Keratinocyte (primary cell): Measurements from ENCODE around the gene SNIP1. TPM values are rescaled to one million over a fixed set of nuclear protein-coding genes. Genes with fewer than 3 reads are reported as not detected.

Experiments
- DNase-seq: peaks from one replicate; pipeline ENCODE4 v3.0.0-alpha.2; 2011; ENCODE audit warnings: low read depth, missing footprints, low spot score
- FAIRE-seq: peaks from 2 replicates; lab custom pipeline; 2011; peaks lifted over from hg19 to GRCh38; lab: Jason Lieb, UNC
- H2AFZ ChIP-seq: 2 replicates; pipeline ENCODE4 v1.6.0; 2012; ENCODE audit warnings: low read length, control low read depth, inconsistent platforms; ENCODE audit not compliant: control insufficient read depth
- H3K27ac ChIP-seq: 2 replicates; pipeline ENCODE4 v1.5.1; 2011; ENCODE audit warnings: low read length; ENCODE audit not compliant: control insufficient read depth, insufficient read depth
- H3K27me3 ChIP-seq: 3 replicates; pipeline ENCODE4 v1.6.0; 2011; ENCODE audit warnings: low read length; ENCODE audit not compliant: control insufficient read depth, insufficient read depth; ENCODE audit errors: extremely low read depth
- H3K36me3 ChIP-seq, 2 experiments: 2 replicates in 1 of 2; 3 replicates in 1 of 2; pipeline ENCODE4 v1.5.1; 2011; ENCODE audit warnings: low read length in 2 of 2, mild to moderate bottlenecking in 1 of 2; ENCODE audit not compliant: control insufficient read depth in 2 of 2, insufficient read depth in 2 of 2; ENCODE audit errors: extremely low read depth in 1 of 2
- H3K4me1 ChIP-seq: 3 replicates; pipeline ENCODE4 v1.5.1; 2011; ENCODE audit warnings: low read length; ENCODE audit not compliant: control insufficient read depth, insufficient read depth; ENCODE audit errors: extremely low read depth
- H3K4me2 ChIP-seq: 3 replicates; pipeline ENCODE4 v1.6.0; 2011; ENCODE audit warnings: low read depth, low read length; ENCODE audit not compliant: control insufficient read depth, insufficient read depth; ENCODE audit errors: extremely low read depth
- H3K4me3 ChIP-seq, 3 experiments: fragments of 200-600 bp in 1 of 3; sonication (generic) in 1 of 3; 2 replicates in 2 of 3; 3 replicates in 1 of 3; pipeline ENCODE4 v1.5.1; 2011 to 2016; ENCODE audit warnings: low read length in 3 of 3, mild to moderate bottlenecking in 3 of 3, control low read depth in 2 of 3, inconsistent platforms in 1 of 3, low read depth in 1 of 3, mixed read lengths in 1 of 3, mixed run types in 1 of 3, moderate library complexity in 1 of 3; ENCODE audit not compliant: control insufficient read depth in 2 of 3, insufficient read depth in 2 of 3; ENCODE audit errors: extremely low read depth in 1 of 3
- H3K79me2 ChIP-seq: 2 replicates; pipeline ENCODE4 v1.6.0; 2012; ENCODE audit warnings: low read length; ENCODE audit not compliant: control insufficient read depth, insufficient read depth
- H3K9ac ChIP-seq: 3 replicates; pipeline ENCODE4 v1.6.0; 2011; ENCODE audit warnings: low read length; ENCODE audit not compliant: control insufficient read depth, insufficient read depth; ENCODE audit errors: extremely low read depth
- H3K9me1 ChIP-seq: 3 replicates; pipeline ENCODE4 v1.6.0; 2011; ENCODE audit warnings: low read length; ENCODE audit not compliant: control insufficient read depth, insufficient read depth; ENCODE audit errors: extremely low read depth
- H3K9me3 ChIP-seq: 2 replicates; pipeline ENCODE4 v1.5.1; 2012; ENCODE audit warnings: low read depth, low read length; ENCODE audit not compliant: control insufficient read depth
- H4K20me1 ChIP-seq: 3 replicates; pipeline ENCODE4 v1.6.0; 2011; ENCODE audit warnings: low read length; ENCODE audit not compliant: control insufficient read depth, insufficient read depth; ENCODE audit errors: extremely low read depth
- CTCF ChIP-seq, 3 experiments: IDR thresholded peaks in 1 of 3; conservative IDR thresholded peaks in 1 of 3; optimal IDR thresholded peaks in 1 of 3; 2 replicates in 2 of 3; 3 replicates in 1 of 3; pipeline versions ENCODE3 to v1.5.1; 2011; ENCODE audit warnings: low read length in 3 of 3, mild to moderate bottlenecking in 3 of 3, moderate library complexity in 2 of 3, control low read depth in 1 of 3, inconsistent platforms in 1 of 3; ENCODE audit not compliant: insufficient read depth in 2 of 3; ENCODE audit errors: extremely low read depth in 1 of 3
- EZH2 ChIP-seq: IDR thresholded peaks from one replicate; pipeline ENCODE4 v1.6.1; 2012; ENCODE audit warnings: inconsistent platforms, mild to moderate bottlenecking, low read length, moderate library complexity
- dilution Hi-C: fragments of 300-500 bp; cut with MboI; formaldehyde crosslinking; loops from one replicate; pipeline ENCODE4 v1.7.0; 2020; ENCODE audit warnings: low sequenced_read_pairs; ENCODE audit not compliant: extremely low pct_ligation_motif_present
- polyA plus RNA-seq, 5 experiments: library from polyadenylated mRNA; depleted of rRNA in 3 of 5; stranded (reverse) in 3 of 5; stranded (forward) in 1 of 5; unstranded in 1 of 5; fragments of >200 nt; gene quantifications; 1 replicate in 1 of 5; 2 replicates in 3 of 5; 3 replicates in 1 of 5; pipeline versions ENCODE4 v1.2.1 to v1.2.3, GENCODE V29; 2011 to 2012; ENCODE audit warnings: missing spikeins in 2 of 5, low read depth in 1 of 5, low replicate concordance in 1 of 5

Gene SNIP1
- polyA plus RNA-seq, 1 donor (not counting 4 experiments of a cell fraction or from before 2014, with no cell fraction given) = 8.9 TPM

DNA sequence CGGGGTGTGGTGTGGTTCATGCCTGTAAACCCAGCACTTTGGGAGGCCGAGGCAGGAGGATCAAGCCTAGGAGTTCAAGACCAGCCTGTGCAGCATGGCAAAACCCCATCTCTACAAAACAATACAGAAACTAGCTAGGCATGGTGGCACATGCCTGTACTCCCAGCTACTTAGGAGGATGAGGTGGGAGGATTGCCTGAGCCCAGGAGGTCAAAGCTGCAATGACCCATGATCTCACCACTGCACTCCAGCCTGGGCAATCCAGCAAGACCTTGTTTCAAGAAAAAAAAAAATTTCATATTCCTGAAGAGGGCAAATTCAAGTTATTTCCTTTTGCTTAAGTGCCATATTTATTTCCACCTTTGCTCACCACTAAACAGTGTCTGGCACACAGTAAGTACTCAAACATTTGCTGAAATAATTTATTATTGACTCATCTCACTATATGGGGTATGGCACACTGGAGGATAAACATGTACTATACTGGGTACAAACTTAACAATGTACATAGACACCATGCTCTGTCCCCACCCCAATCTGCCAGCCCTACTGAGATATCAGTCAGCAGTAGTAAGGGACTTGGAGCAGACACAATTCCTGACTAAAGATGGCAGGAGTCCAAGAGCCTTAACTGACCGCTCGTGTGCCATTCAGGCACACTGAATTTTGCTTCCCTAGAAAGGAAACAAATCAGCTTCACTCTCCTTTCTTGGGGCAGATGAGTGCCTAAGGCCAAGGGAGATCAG, 55.0 kb downstream of the SNIP1 start:
- Histone ChIP-seq H3K79me2 (peaks cover 6% of the 10 kb centered on the region), H3K27ac (no peak overlapping the region), H3K9ac (no peak overlapping the region), H3K9me3 (no peaks in the 10 kb centered on the region), H3K4me2 (peak overlapping the region; percentile 14), H3K4me1 (peaks cover 10% of the 10 kb centered on the region), H3K4me3 (no peak overlapping the region), H2AFZ (no peak overlapping the region), H3K9me1 (peaks cover 3% of the 10 kb centered on the region), H3K27me3 (no peaks in the 10 kb centered on the region), H3K36me3 (peaks cover 7 to 31% of the 10 kb centered on the region in 2 experiments), H4K20me1 (no peaks in the 10 kb centered on the region)
- dilution Hi-C loops = no loop called here
- TF ChIP-seq EZH2 (no peak), CTCF (optimal IDR thresholded peaks at IDR 0.05 in 1 of 3, IDR thresholded peaks at IDR 0.05 in 1 of 3, conservative IDR thresholded peaks at IDR 0.05 in 1 of 3; ENCODE audit: extremely low read depth in 1 of 3, insufficient read depth in 2 of 3, low read length in 3 of 3) (no peak)
- FAIRE-seq (no peak), DNase-seq (no peak)

DNA sequence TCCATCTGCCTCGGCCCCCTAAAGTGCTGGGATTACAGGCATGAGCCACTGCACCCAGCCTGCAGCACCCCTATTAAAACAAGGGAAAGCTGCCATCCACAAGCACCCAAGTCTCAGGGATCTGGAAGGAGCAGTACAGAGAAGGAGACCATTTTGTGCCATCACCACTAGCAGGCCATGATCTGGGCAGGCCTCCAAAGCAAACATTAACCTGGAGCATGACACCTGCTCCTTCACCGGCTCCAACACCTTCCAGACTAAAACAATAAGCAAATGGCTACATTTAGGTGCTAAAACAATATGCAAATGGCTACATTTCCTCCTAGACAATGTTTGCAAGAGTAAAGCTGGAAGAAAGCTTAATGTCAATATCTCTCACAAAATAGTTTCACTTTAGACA, 56.3 kb downstream of the SNIP1 start:
- no peaks in the 10 kb centered on the region for H3K27me3 ChIP-seq
- H3K9me3 ChIP-seq = no peaks in the 10 kb centered on the region
- H2AFZ ChIP-seq = no peak overlapping the region
- no peak overlapping the region for H3K4me2 ChIP-seq
- H4K20me1 ChIP-seq = no peaks in the 10 kb centered on the region
- no peak overlapping the region for H3K4me3 ChIP-seq
- peaks cover 6% of the 10 kb centered on the region for H3K79me2 ChIP-seq
- no peak overlapping the region for H3K27ac ChIP-seq
- H3K9me1 ChIP-seq = peaks cover 3% of the 10 kb centered on the region
- FAIRE-seq = no peak
- no peak overlapping the region for H3K9ac ChIP-seq
- H3K36me3 ChIP-seq = peaks cover 9 to 33% of the 10 kb centered on the region in 2 experiments
- DNase-seq = no peak
- TF ChIP-seq CTCF (optimal IDR thresholded peaks at IDR 0.05 in 1 of 3, IDR thresholded peaks at IDR 0.05 in 1 of 3, conservative IDR thresholded peaks at IDR 0.05 in 1 of 3; ENCODE audit: extremely low read depth in 1 of 3, insufficient read depth in 2 of 3, low read length in 3 of 3) = no peak
- peaks cover 10% of the 10 kb centered on the region for H3K4me1 ChIP-seq
- dilution Hi-C loops = no loop called here
